HG03565 (cell line): ENCODE data around the gene MAFF.
"Not testable (repeated sequence)": the region's sequence is repeated elsewhere in the genome, so short reads cannot be mapped to it uniquely, and the experiment has no call there.

Source experiments
- ATAC-seq: cut with Tn5 transposase; IDR thresholded peaks from one replicate; pipeline ENCODE4 v1.9.1; 2021; ENCODE audit warnings: mild to moderate bottlenecking, moderate library complexity; ENCODE audit not compliant: unreplicated experiment

MAFF gene

GRCh38 chr22:38177044-38177443 lies 24.8 kb upstream of the MAFF start:
- no peak for ATAC-seq

GRCh38 chr22:38177571-38177925 lies 24.2 kb upstream of the MAFF start:
- ATAC-seq = not testable (repeated sequence)

- no peak for ATAC-seq
Observed at GRCh38 chr22:38177926-38178604, 23.7 kb upstream of the MAFF start.

GRCh38 chr22:38178605-38178937 lies 23.2 kb upstream of the MAFF start:
- ATAC-seq = not testable (repeated sequence)

GRCh38 chr22:38180841-38181452 lies 20.8 kb upstream of the MAFF start:
- ATAC-seq = no peak

- peak; percentile 86 for ATAC-seq
Observed at GRCh38 chr22:38181453-38182200, 20.2 kb upstream of the MAFF start, which contains the start of gene PLA2G6. TSS of gene PLA2G6 (minus strand) at chr22:38181830. CDS start at chr22:38169426, 12,404 bp downstream.

GRCh38 chr22:38184788-38185187 lies 17.0 kb upstream of the MAFF start:
- ATAC-seq = no peak

GRCh38 chr22:38186429-38186828 lies 15.4 kb upstream of the MAFF start:
- no peak for ATAC-seq

GRCh38 chr22:38187413-38188212 lies 14.2 kb upstream of the MAFF start:
- ATAC-seq = no peak

- ATAC-seq = no peak
Observed at GRCh38 chr22:38189104-38189503, 12.7 kb upstream of the MAFF start.

- no peak for ATAC-seq
Observed at GRCh38 chr22:38190581-38190980, 11.2 kb upstream of the MAFF start.

- no peak for ATAC-seq
Observed at GRCh38 chr22:38191055-38191454, 10.7 kb upstream of the MAFF start.

- no peak for ATAC-seq
Observed at GRCh38 chr22:38191731-38192474, 9.9 kb upstream of the MAFF start.

- ATAC-seq = no peak
Observed at GRCh38 chr22:38192475-38192863, 9.3 kb upstream of the MAFF start.

- no peak for ATAC-seq
Observed at GRCh38 chr22:38193580-38193979, 8.2 kb upstream of the MAFF start.

- ATAC-seq = no peak
Observed at GRCh38 chr22:38196791-38197419, 4.9 kb upstream of the MAFF start.

GRCh38 chr22:38199826-38200559 lies 1.8 kb upstream of the MAFF start:
- no peak for ATAC-seq

GRCh38 chr22:38201371-38201710 lies 453 bp upstream of the MAFF start:
- no peak for ATAC-seq

- ATAC-seq = peak; percentile 11
Observed at GRCh38 chr22:38202437-38203089, 769 bp downstream of the MAFF start.
